ENCODE measurements around the gene KANSL3. TPM values are rescaled to one million over a fixed set of nuclear protein-coding genes. Genes with fewer than 3 reads are reported as not detected.
"Not testable (repeated sequence)": the region's sequence is repeated elsewhere in the genome, so short reads cannot be mapped to it uniquely, and the experiment has no call there.

KANSL3 gene
- total and polyA plus RNA-seq, 9 donors: 28.0 to 55.7 (median 47.0) TPM

- H3K4me3 ChIP-seq: no peak overlapping the region
- DNase-seq: peak; percentile 51 to 78 (median 70)
Observed at GRCh38 chr2:96554293-96555145, 83.6 kb downstream of the KANSL3 start.

GRCh38 chr2:96553957-96554292 lies 84.2 kb downstream of the KANSL3 start:
- not testable (repeated sequence) for H3K9me3 ChIP-seq; H3K27me3 ChIP-seq; DNase-seq; H3K4me1 ChIP-seq (ENCODE audit: insufficient read depth); H3K27ac ChIP-seq; H3K36me3 ChIP-seq; H3K4me3 ChIP-seq
- intact Hi-C loops (cut with DNase I): loop anchor here in 1 of 4 donors (5.0 to 10.0 kb wide), 2 partner anchors 147 to 411 kb away; no protein-coding TSS in a partner anchor
- 47 to 50% (median 49%) methylated on average over 9 of the region's 9 CpGs for WGBS, 3 donors

More at GRCh38 chr2:96554293-96555145, 83.6 kb downstream of the KANSL3 start:
- no peak for TF ChIP-seq EP300 (IDR thresholded peaks at IDR 0.05)
- TF ChIP-seq CTCF (IDR thresholded peaks at IDR 0.05): peak; percentile 82 to 90 (median 85)
- no peak for TF ChIP-seq POLR2A (IDR thresholded peaks at IDR 0.05)
- 33 to 41% (median 38%) methylated on average over 32 to 35 of the region's 35 CpGs for WGBS, 3 donors
- H3K4me1 ChIP-seq (ENCODE audit: insufficient read depth): peaks cover 4% of the 10 kb centered on the region
- no peaks in the 10 kb centered on the region for H3K36me3 ChIP-seq
- no peaks in the 10 kb centered on the region for H3K27me3 ChIP-seq
- H3K9me3 ChIP-seq: no peaks in the 10 kb centered on the region
- intact Hi-C loops (cut with DNase I): loop anchor here in 1 of 4 donors (5.0 to 10.0 kb wide), 2 partner anchors 147 to 410 kb away; no protein-coding TSS in a partner anchor
- no peak overlapping the region for H3K27ac ChIP-seq

- 91 to 93% (median 91%) methylated on average over 16 of the region's 16 CpGs for WGBS, 3 donors
- TF ChIP-seq EP300 (IDR thresholded peaks at IDR 0.05) (no peak), POLR2A (IDR thresholded peaks at IDR 0.05) (no peak)
- DNase-seq: peak in 1 of 5 donors; percentile 21
- Histone ChIP-seq H3K9me3 (no peaks in the 10 kb centered on the region), H3K4me3 (no peak overlapping the region), H3K4me1 (ENCODE audit: insufficient read depth) (peaks cover 4% of the 10 kb centered on the region), H3K36me3 (no peaks in the 10 kb centered on the region), H3K27me3 (no peaks in the 10 kb centered on the region), H3K27ac (no peak overlapping the region)
- intact Hi-C loops (cut with DNase I): loop anchor here in 1 of 4 donors (5.0 to 10.0 kb wide), 2 partner anchors 146 to 411 kb away; no protein-coding TSS in a partner anchor
Observed at GRCh38 chr2:96553176-96553956, 84.7 kb downstream of the KANSL3 start.

GRCh38 chr2:96552315-96553175 lies 85.6 kb downstream of the KANSL3 start:
- TF ChIP-seq EP300 (IDR thresholded peaks at IDR 0.05) (no peak), CTCF (IDR thresholded peaks at IDR 0.05) (no peak), POLR2A (IDR thresholded peaks at IDR 0.05) (no peak)
- Histone ChIP-seq H3K27ac (no peak overlapping the region), H3K9me3 (no peaks in the 10 kb centered on the region)

More at GRCh38 chr2:96552315-96553175, 85.6 kb downstream of the KANSL3 start:
- 83 to 85% (median 85%) methylated on average over 18 of the region's 18 CpGs for WGBS, 3 donors
- Histone ChIP-seq H3K36me3 (no peaks in the 10 kb centered on the region), H3K27me3 (no peaks in the 10 kb centered on the region), H3K4me3 (no peak overlapping the region), H3K4me1 (ENCODE audit: insufficient read depth) (peaks cover 4% of the 10 kb centered on the region)
- intact Hi-C loops (cut with DNase I): loop anchor here in 1 of 4 donors (5.0 to 10.0 kb wide), 2 partner anchors 145 to 412 kb away; no protein-coding TSS in a partner anchor
- DNase-seq: no peak
